ENCODE results near the gene STARD3NL. TPM values are rescaled to one million over a fixed set of nuclear protein-coding genes. Genes with fewer than 3 reads are reported as not detected.
"Not testable (repeated sequence)": the region's sequence is repeated elsewhere in the genome, so short reads cannot be mapped to it uniquely, and the experiment has no call there.

STARD3NL gene
- total RNA-seq, 1 donor from 2014 or later, result 30.7 TPM

DNA sequence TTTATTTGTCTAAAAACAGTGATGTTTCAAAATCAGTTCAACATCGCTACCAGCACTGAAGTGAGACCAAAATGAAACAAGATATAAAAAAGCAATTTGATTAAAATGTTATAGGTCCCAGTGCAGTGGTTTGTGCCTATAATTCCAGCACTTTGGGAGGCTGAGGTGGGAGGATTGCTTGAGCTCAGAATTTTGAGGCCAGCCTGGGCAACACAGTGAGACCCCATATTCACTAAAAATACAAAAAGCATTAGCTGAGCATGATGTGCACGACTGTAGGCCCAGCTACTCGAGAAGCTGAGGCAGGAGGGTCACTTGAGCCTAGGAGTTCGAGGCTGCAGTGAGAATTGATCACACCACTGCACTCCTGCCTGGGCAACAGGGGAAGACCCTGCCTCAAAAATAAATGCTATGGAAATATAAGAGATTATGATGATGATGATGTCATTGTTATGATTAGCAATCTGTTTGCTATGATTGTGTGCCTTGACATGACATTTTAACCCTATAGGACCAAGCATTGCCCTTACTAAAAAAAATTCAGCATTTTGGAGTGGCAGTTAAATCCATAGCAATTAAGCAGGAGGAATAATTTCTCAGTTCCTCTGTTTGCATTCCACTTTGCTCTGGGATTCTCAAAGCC, 91.8 kb downstream of the STARD3NL start:
- not testable (repeated sequence) for H3K36me3 Mint-ChIP-seq (ENCODE audit: unreplicated experiment); DNase-seq (ENCODE audit: extremely low spot score, unreplicated experiment); H3K4me3 Mint-ChIP-seq (ENCODE audit: unreplicated experiment); H3K4me1 Mint-ChIP-seq (ENCODE audit: unreplicated experiment); H3K9me3 Mint-ChIP-seq (ENCODE audit: unreplicated experiment); H3K27me3 Mint-ChIP-seq (ENCODE audit: unreplicated experiment); H3K27ac Mint-ChIP-seq (ENCODE audit: unreplicated experiment)

DNA sequence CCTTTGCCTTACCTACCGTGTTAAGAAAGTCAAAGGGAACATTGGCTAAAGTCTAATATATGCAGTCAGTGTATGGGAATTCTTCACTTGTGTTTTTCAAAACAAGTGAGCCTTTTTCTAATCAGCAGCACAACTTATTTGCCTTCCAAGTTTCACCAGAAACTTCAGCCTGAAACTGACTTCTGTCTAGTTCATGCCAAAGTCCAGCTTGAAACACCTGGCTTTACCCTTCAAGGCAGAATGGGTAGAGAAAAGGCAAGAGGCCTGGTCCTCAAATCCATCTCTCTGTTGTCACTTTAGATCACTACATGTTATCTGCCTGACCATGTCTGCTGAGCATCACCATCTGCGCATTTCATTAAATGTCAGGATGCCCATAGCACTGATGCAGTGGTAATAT, 92.4 kb downstream of the STARD3NL start:
- not testable (repeated sequence) for H3K4me3 Mint-ChIP-seq (ENCODE audit: unreplicated experiment); H3K9me3 Mint-ChIP-seq (ENCODE audit: unreplicated experiment); H3K36me3 Mint-ChIP-seq (ENCODE audit: unreplicated experiment); DNase-seq (ENCODE audit: extremely low spot score, unreplicated experiment); H3K27me3 Mint-ChIP-seq (ENCODE audit: unreplicated experiment); H3K27ac Mint-ChIP-seq (ENCODE audit: unreplicated experiment); H3K4me1 Mint-ChIP-seq (ENCODE audit: unreplicated experiment)

DNA sequence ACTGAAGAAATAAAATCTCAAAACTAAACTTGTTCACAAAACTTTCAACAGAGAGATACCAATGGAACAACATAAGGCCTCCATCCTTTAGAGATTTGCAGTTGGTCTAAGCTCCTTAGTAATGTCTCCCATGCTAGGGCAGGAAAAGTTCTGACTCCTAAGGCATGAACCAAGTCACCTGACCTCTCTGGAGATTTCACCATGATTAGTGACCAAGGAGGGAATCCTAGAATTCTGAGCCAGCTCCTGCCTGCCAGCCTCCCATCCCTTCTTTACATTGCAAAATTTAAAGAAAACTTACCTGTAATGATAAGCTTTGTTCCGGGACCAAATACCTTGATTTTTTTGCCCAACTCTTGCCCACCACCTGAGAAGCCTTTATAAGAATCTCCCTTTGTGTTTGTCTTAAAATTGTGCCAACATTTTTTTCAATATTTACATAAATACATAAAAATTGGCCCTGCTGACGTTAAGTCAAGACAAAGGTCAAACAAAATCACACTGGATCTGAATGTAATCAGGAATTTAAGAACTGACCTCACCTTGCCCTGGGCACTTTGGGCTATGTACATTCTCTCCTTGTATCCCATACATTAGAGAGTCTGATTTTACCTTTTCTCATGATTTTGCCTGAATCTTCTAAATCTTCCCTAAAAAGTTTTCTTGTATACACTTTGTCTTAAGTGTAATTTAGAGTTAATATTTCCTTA, 95.4 kb downstream of the STARD3NL start, which contains the start of gene TARP:
TARP (minus strand) TSS at position 351 of the 710 bp plus-strand sequence.
- Mint-ChIP-seq H3K9me3 (ENCODE audit: unreplicated experiment) (no peaks in the 10 kb centered on the region), H3K36me3 (ENCODE audit: unreplicated experiment) (no peaks in the 10 kb centered on the region), H3K27me3 (ENCODE audit: unreplicated experiment) (peaks cover 11% of the 10 kb centered on the region), H3K4me1 (ENCODE audit: unreplicated experiment) (no peaks in the 10 kb centered on the region), H3K27ac (ENCODE audit: unreplicated experiment) (no peak within 1 kb of the TSS), H3K4me3 (ENCODE audit: unreplicated experiment) (no peak within 1 kb of the TSS)
- DNase-seq (ENCODE audit: extremely low spot score, unreplicated experiment), result no peak
- TF ChIP-seq, protein P1, sequence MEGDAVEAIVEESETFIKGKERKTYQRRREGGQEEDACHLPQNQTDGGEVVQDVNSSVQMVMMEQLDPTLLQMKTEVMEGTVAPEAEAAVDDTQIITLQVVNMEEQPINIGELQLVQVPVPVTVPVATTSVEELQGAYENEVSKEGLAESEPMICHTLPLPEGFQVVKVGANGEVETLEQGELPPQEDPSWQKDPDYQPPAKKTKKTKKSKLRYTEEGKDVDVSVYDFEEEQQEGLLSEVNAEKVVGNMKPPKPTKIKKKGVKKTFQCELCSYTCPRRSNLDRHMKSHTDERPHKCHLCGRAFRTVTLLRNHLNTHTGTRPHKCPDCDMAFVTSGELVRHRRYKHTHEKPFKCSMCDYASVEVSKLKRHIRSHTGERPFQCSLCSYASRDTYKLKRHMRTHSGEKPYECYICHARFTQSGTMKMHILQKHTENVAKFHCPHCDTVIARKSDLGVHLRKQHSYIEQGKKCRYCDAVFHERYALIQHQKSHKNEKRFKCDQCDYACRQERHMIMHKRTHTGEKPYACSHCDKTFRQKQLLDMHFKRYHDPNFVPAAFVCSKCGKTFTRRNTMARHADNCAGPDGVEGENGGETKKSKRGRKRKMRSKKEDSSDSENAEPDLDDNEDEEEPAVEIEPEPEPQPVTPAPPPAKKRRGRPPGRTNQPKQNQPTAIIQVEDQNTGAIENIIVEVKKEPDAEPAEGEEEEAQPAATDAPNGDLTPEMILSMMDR (IDR thresholded peaks at IDR 0.05), result no peak

DNA sequence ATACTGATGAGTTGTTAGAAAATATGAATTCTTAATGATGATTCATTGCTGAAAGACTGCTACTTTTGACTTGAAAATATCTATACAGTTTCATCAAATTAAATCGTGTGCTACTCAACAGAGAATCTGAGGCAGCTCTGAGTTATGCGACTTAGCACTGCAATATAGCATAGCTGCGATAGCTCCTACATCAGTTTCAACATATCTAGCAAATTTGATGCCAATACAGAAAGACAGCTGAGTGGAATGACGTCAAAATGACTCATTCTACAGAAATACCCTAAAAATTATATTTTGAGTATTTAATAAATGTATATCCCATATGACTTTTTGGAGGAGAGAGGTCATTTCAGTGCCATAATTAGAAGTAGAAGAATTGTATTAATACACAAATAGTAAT, 96.4 kb downstream of the STARD3NL start:
- no peak overlapping the region for H3K4me3 Mint-ChIP-seq (ENCODE audit: unreplicated experiment)
- H3K36me3 Mint-ChIP-seq (ENCODE audit: unreplicated experiment), result no peaks in the 10 kb centered on the region
- H3K27me3 Mint-ChIP-seq (ENCODE audit: unreplicated experiment), result peaks cover 9% of the 10 kb centered on the region
- DNase-seq (ENCODE audit: extremely low spot score, unreplicated experiment), result no peak
- no peaks in the 10 kb centered on the region for H3K9me3 Mint-ChIP-seq (ENCODE audit: unreplicated experiment)
- TF ChIP-seq, protein P1 (IDR thresholded peaks at IDR 0.05), result no peak
- no peaks in the 10 kb centered on the region for H3K4me1 Mint-ChIP-seq (ENCODE audit: unreplicated experiment)
- no peak overlapping the region for H3K27ac Mint-ChIP-seq (ENCODE audit: unreplicated experiment)

DNA sequence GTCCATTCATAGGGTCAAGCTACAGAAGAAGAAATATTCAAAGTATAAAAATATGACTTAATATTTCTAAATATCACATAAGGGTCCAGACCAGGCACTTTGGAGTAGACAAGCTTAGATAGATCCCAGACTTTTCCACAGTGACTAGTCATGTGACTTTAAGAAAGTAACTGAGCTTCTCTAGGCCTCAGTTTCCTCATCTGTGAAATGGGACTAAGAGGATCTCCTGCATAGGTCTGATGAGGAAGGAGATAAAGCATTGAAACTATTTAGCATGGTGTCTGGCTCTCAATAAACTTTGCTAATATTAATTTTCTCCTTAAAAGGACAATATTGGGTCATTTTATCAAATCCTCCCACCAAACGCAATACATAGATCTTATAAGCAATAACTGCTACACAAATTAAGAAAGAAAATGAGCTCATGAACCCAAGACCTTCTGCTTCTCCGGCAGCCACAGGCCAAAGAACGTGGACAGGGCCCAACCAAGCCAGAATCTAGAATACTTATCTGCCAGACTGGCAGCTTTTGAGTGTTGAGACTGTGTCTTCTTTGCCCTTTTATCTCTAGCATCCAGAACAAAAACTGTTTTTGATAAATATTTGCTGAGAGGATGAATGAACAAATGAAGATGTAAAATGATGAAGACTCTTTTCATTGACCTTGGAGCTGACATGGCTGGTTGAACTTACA, 97.0 kb downstream of the STARD3NL start:
- Mint-ChIP-seq H3K27ac (ENCODE audit: unreplicated experiment) (no peak overlapping the region), H3K4me3 (ENCODE audit: unreplicated experiment) (no peak overlapping the region), H3K36me3 (ENCODE audit: unreplicated experiment) (no peaks in the 10 kb centered on the region), H3K4me1 (ENCODE audit: unreplicated experiment) (no peaks in the 10 kb centered on the region), H3K9me3 (ENCODE audit: unreplicated experiment) (no peaks in the 10 kb centered on the region), H3K27me3 (ENCODE audit: unreplicated experiment) (peaks cover 9% of the 10 kb centered on the region)
- TF ChIP-seq, protein P1 (IDR thresholded peaks at IDR 0.05), result no peak
- DNase-seq (ENCODE audit: extremely low spot score, unreplicated experiment), result no peak
